ENCODE measurements around the gene GRAP2.

The GRAP2 gene

GRCh38 chr22:39925909-39926679, 25.2 kb downstream of the GRAP2 start:
- no peak for DNase-seq (ENCODE audit: low spot score)

- no peak for DNase-seq (ENCODE audit: low spot score)
Observed at GRCh38 chr22:39926753-39927152, 25.9 kb downstream of the GRAP2 start.

- DNase-seq (ENCODE audit: low spot score): no peak
Observed at GRCh38 chr22:39927544-39927943, 26.7 kb downstream of the GRAP2 start.

GRCh38 chr22:39928536-39929520, 27.9 kb downstream of the GRAP2 start:
- no peak for DNase-seq (ENCODE audit: low spot score)

GRCh38 chr22:39931251-39931650, 30.4 kb downstream of the GRAP2 start:
- DNase-seq (ENCODE audit: low spot score): peak; percentile 46

- no peak for DNase-seq (ENCODE audit: low spot score)
Observed at GRCh38 chr22:39932166-39932565, 31.3 kb downstream of the GRAP2 start.

- DNase-seq (ENCODE audit: low spot score): peak; percentile 62
Observed at GRCh38 chr22:39932918-39933649, 32.2 kb downstream of the GRAP2 start.

- no peak for DNase-seq (ENCODE audit: low spot score)
Observed at GRCh38 chr22:39933741-39934140, 32.9 kb downstream of the GRAP2 start.

GRCh38 chr22:39935116-39935515, 34.2 kb downstream of the GRAP2 start:
- no peak for DNase-seq (ENCODE audit: low spot score)

- no peak for DNase-seq (ENCODE audit: low spot score)
Observed at GRCh38 chr22:39935612-39936011, 34.7 kb downstream of the GRAP2 start.

GRCh38 chr22:39936523-39937145, 35.8 kb downstream of the GRAP2 start:
- no peak for DNase-seq (ENCODE audit: low spot score)

- DNase-seq (ENCODE audit: low spot score): no peak
Observed at GRCh38 chr22:39937906-39938305, 37.0 kb downstream of the GRAP2 start.

- DNase-seq (ENCODE audit: low spot score): peak; percentile 46
Observed at GRCh38 chr22:39938509-39939111, 37.7 kb downstream of the GRAP2 start.

GRCh38 chr22:39939830-39940229, 38.9 kb downstream of the GRAP2 start:
- no peak for DNase-seq (ENCODE audit: low spot score)

- peak; percentile 66 for DNase-seq (ENCODE audit: low spot score)
Observed at GRCh38 chr22:39940757-39941305, 39.9 kb downstream of the GRAP2 start.

- no peak for DNase-seq (ENCODE audit: low spot score)
Observed at GRCh38 chr22:39941601-39942000, 40.7 kb downstream of the GRAP2 start.

- DNase-seq (ENCODE audit: low spot score): no peak
Observed at GRCh38 chr22:39942439-39943230, 41.8 kb downstream of the GRAP2 start.

GRCh38 chr22:39943337-39943736, 42.5 kb downstream of the GRAP2 start:
- DNase-seq (ENCODE audit: low spot score): no peak

- no peak for DNase-seq (ENCODE audit: low spot score)
Observed at GRCh38 chr22:39943953-39944872, 43.3 kb downstream of the GRAP2 start.
